CD14-positive monocyte (primary cell): ENCODE data around the gene DENND1B. TPM values are rescaled to one million over a fixed set of nuclear protein-coding genes. Genes with fewer than 3 reads are reported as not detected.

Experiments used
- DNase-seq, 3 donors: peaks; one replicate each; pipeline ENCODE4 v3.0.0-alpha.2; 2011 to 2022
- H2AFZ ChIP-seq: 2 replicates; pipeline ENCODE4 v1.6.0; 2012; ENCODE audit warnings: mild to moderate bottlenecking, low read depth, low read length, inconsistent platforms; ENCODE audit not compliant: insufficient read depth, poor library complexity, severe bottlenecking
- H3K27ac ChIP-seq, 2 donors: 1 replicate in 1 of 2; 2 replicates in 1 of 2; pipeline ENCODE4 v1.5.1; 2012 to 2013; ENCODE audit warnings: low read length in 2 of 2, control low read depth in 1 of 2, inconsistent platforms in 1 of 2, low read depth in 1 of 2, mild to moderate bottlenecking in 1 of 2
- H3K27me3 ChIP-seq, 2 donors: one replicate each; pipeline versions ENCODE4 v1.6.0 to v1.6.1; 2011 to 2013; ENCODE audit warnings: low read length in 2 of 2; ENCODE audit not compliant: control insufficient read depth in 2 of 2, insufficient read depth in 2 of 2
- H3K36me3 ChIP-seq, 2 donors: replicated peaks in 1 of 2; 1 replicate in 1 of 2; 2 replicates in 1 of 2; pipeline versions ENCODE4 v1.5.1 to v1.6.1; 2012 to 2013; ENCODE audit warnings: low read length in 2 of 2, control low read depth in 1 of 2, inconsistent platforms in 1 of 2, mild to moderate bottlenecking in 1 of 2; ENCODE audit not compliant: insufficient read depth in 2 of 2, control insufficient read depth in 1 of 2
- H3K4me1 ChIP-seq, 2 donors: 1 replicate in 1 of 2; 2 replicates in 1 of 2; pipeline versions ENCODE4 v1.5.1 to v1.6.1; 2012 to 2013; ENCODE audit warnings: low read length in 2 of 2, control low read depth in 1 of 2, inconsistent platforms in 1 of 2, mild to moderate bottlenecking in 1 of 2, moderate library complexity in 1 of 2; ENCODE audit not compliant: insufficient read depth in 2 of 2, control insufficient read depth in 1 of 2
- H3K4me2 ChIP-seq: replicated peaks from 2 replicates; pipeline ENCODE3; 2012; ENCODE audit warnings: low read length, moderate library complexity, mild to moderate bottlenecking; ENCODE audit not compliant: poor library complexity, severe bottlenecking; ENCODE audit errors: extremely low read depth
- H3K4me3 ChIP-seq, 3 experiments: fragments of 200-600 bp in 1 of 3; sonication (generic) in 1 of 3; replicated peaks in 1 of 3; 1 replicate in 2 of 3; 2 replicates in 1 of 3; pipeline ENCODE4 v1.5.1; 2011 to 2013; ENCODE audit warnings: low read length in 3 of 3, mild to moderate bottlenecking in 3 of 3, control low read depth in 2 of 3, low read depth in 2 of 3, inconsistent platforms in 1 of 3, moderate library complexity in 1 of 3
- H3K79me2 ChIP-seq: 2 replicates; pipeline ENCODE4 v1.6.0; 2012; ENCODE audit warnings: mild to moderate bottlenecking, control low read depth, inconsistent platforms, low read length, moderate library complexity; ENCODE audit not compliant: insufficient read depth
- H3K9ac ChIP-seq: 2 replicates; pipeline ENCODE4 v1.6.0; 2017; ENCODE audit warnings: low read length, mild to moderate bottlenecking; ENCODE audit not compliant: insufficient read depth, poor library complexity, severe bottlenecking
- H3K9me3 ChIP-seq, 2 donors: replicated peaks in 1 of 2; 1 replicate in 1 of 2; 2 replicates in 1 of 2; pipeline versions ENCODE4 v1.5.1 to v1.6.1; 2012 to 2013; ENCODE audit warnings: low read length in 2 of 2, control low read depth in 1 of 2; ENCODE audit not compliant: control insufficient read depth in 1 of 2, insufficient read depth in 1 of 2
- H4K20me1 ChIP-seq: 2 replicates; pipeline ENCODE4 v1.6.0; 2012; ENCODE audit warnings: mild to moderate bottlenecking, low read length, control low read depth, moderate library complexity; ENCODE audit not compliant: insufficient read depth
- H3K27ac Mint-ChIP-seq, 7 donors: one replicate each; pipeline ENCODE4 v1.8.0; 2020; ENCODE audit warnings: mild to moderate bottlenecking in 7 of 7, mixed read lengths in 7 of 7, moderate library complexity in 6 of 7, inconsistent platforms in 2 of 7
- H3K27me3 Mint-ChIP-seq, 3 donors: one replicate each; pipeline ENCODE4 v1.8.0; 2021 to 2022; ENCODE audit warnings: low read depth in 3 of 3, mild to moderate bottlenecking in 3 of 3, mixed read lengths in 3 of 3, moderate library complexity in 3 of 3, inconsistent platforms in 1 of 3
- H3K36me3 Mint-ChIP-seq, 2 donors: one replicate each; pipeline ENCODE4 v1.8.0; 2020; ENCODE audit warnings: mixed read lengths in 2 of 2, inconsistent platforms in 1 of 2, mild to moderate bottlenecking in 1 of 2
- H3K4me1 Mint-ChIP-seq: one replicate; pipeline ENCODE4 v1.8.0; 2020; ENCODE audit warnings: mild to moderate bottlenecking, mixed read lengths
- H3K4me3 Mint-ChIP-seq, 2 donors: one replicate each; pipeline ENCODE4 v1.8.0; 2020; ENCODE audit warnings: mild to moderate bottlenecking in 2 of 2, mixed read lengths in 2 of 2, moderate library complexity in 1 of 2
- H3K9me3 Mint-ChIP-seq, 7 donors: one replicate each; pipeline ENCODE4 v1.8.0; 2020 to 2022; ENCODE audit warnings: mixed read lengths in 7 of 7, mild to moderate bottlenecking in 6 of 7, moderate library complexity in 6 of 7, inconsistent platforms in 2 of 7
- WGBS: methylation state at CpG from one replicate; pipeline ENCODE4 v1.1.5; 2013; ENCODE audit warnings: missing lambda C conversion rate; ENCODE audit not compliant: insufficient coverage; 5-methylcytosine and 5-hydroxymethylcytosine counted together
- intact Hi-C, 2 donors: fragments of 100-400 bp; cut with micrococcal nuclease; formaldehyde crosslinking; loops; one replicate each; pipeline versions ENCODE4 v1.15.0 to v1.15.1; 2023
- polyA plus RNA-seq, 3 donors: library from polyadenylated mRNA; depleted of rRNA in 1 of 3; unstranded in 2 of 3; stranded (reverse) in 1 of 3; fragments of 300-500 nt in 2 of 3; fragments of >200 nt in 1 of 3; fragmentation: Illumina TruSeq in 2 of 3; gene quantifications; 1 replicate in 2 of 3; 2 replicates in 1 of 3; pipeline ENCODE4 v1.2.3, GENCODE V29; 2012 to 2021
- TF ChIP-seq, protein P1 (sequence below): fragments of 200-600 bp; IDR thresholded peaks from one replicate; pipeline ENCODE4 v1.8.0; 2022; ENCODE audit warnings: antibody characterized with exemption, mild to moderate bottlenecking

DENND1B gene
- polyA plus RNA-seq, 3 donors, result 3.0 to 8.2 (median 5.7) TPM

- Histone ChIP-seq H3K36me3 (no peaks in the 10 kb centered on the region), H3K27ac (no peak overlapping the region), H2AFZ (no peak overlapping the region), H3K9me3 (no peaks in the 10 kb centered on the region), H3K27me3 (no peaks in the 10 kb centered on the region), H4K20me1 (no peaks in the 10 kb centered on the region), H3K79me2 (peaks cover 13% of the 10 kb centered on the region), H3K4me1 (peaks cover 0 to 4% of the 10 kb centered on the region in 2 donors), H3K4me3 (no peak overlapping the region), H3K4me2 (no peak overlapping the region), H3K9ac (no peak overlapping the region)
- no peak for DNase-seq
- H3K36me3 Mint-ChIP-seq, result no peaks in the 10 kb centered on the region
- no peak overlapping the region for H3K4me3 Mint-ChIP-seq
- H3K27me3 Mint-ChIP-seq, result no peaks in the 10 kb centered on the region
- H3K9me3 Mint-ChIP-seq, result peaks cover 0 to 2% (median 0%) of the 10 kb centered on the region in 7 donors
- 80% methylated on average over 1 of the region's 4 CpGs for WGBS
- TF ChIP-seq, protein P1, sequence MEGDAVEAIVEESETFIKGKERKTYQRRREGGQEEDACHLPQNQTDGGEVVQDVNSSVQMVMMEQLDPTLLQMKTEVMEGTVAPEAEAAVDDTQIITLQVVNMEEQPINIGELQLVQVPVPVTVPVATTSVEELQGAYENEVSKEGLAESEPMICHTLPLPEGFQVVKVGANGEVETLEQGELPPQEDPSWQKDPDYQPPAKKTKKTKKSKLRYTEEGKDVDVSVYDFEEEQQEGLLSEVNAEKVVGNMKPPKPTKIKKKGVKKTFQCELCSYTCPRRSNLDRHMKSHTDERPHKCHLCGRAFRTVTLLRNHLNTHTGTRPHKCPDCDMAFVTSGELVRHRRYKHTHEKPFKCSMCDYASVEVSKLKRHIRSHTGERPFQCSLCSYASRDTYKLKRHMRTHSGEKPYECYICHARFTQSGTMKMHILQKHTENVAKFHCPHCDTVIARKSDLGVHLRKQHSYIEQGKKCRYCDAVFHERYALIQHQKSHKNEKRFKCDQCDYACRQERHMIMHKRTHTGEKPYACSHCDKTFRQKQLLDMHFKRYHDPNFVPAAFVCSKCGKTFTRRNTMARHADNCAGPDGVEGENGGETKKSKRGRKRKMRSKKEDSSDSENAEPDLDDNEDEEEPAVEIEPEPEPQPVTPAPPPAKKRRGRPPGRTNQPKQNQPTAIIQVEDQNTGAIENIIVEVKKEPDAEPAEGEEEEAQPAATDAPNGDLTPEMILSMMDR, result no peak
- no peak overlapping the region for H3K27ac Mint-ChIP-seq
- intact Hi-C loops, result no loop called here
- peaks cover 14% of the 10 kb centered on the region for H3K4me1 Mint-ChIP-seq
Observed at GRCh38 chr1:197677752-197678295, 97.5 kb downstream of the DENND1B start.

- Mint-ChIP-seq H3K36me3 (no peaks in the 10 kb centered on the region), H3K9me3 (peaks cover 0 to 2% (median 0%) of the 10 kb centered on the region in 7 donors), H3K27me3 (no peaks in the 10 kb centered on the region), H3K27ac (no peak overlapping the region), H3K4me1 (peaks cover 10% of the 10 kb centered on the region), H3K4me3 (no peak overlapping the region)
- H3K4me2 ChIP-seq, result no peak overlapping the region
- H3K36me3 ChIP-seq, result no peaks in the 10 kb centered on the region
- H3K9me3 ChIP-seq, result no peaks in the 10 kb centered on the region
- no peak overlapping the region for H3K4me3 ChIP-seq
- peaks cover 0 to 4% of the 10 kb centered on the region in 2 donors for H3K4me1 ChIP-seq
- no peak overlapping the region for H3K9ac ChIP-seq
- TF ChIP-seq, protein P1, result no peak
- H4K20me1 ChIP-seq, result no peaks in the 10 kb centered on the region
- peaks cover 13% of the 10 kb centered on the region for H3K79me2 ChIP-seq
- H2AFZ ChIP-seq, result no peak overlapping the region
- H3K27ac ChIP-seq, result no peak overlapping the region
- no peaks in the 10 kb centered on the region for H3K27me3 ChIP-seq
- 100% methylated on average over 2 of the region's 3 CpGs for WGBS
- intact Hi-C loops, result no loop called here
- DNase-seq, result no peak
Observed at GRCh38 chr1:197677313-197677712, 98.0 kb downstream of the DENND1B start.
